ENCODE results near the gene KCTD7.

DNA sequence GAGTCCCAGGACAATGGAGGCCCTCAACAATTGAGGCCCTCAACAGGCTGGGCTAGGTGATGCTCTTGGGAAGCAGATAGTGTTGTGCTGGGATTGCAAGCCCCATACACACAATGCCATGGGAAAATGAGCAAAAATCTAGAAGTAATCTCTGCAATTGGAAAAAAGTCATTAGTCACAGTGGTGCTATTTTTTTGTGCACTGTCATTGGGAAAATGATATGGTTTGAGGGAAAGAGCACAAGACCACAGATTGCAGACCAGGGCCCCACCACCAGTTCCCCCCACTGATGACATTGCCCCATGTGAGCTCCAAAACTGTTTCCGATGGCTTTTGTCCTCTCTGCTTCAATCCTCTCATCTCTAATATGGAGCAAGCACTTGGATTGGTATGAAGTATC lies 1.9 kb downstream of the KCTD7 start:
- TF ChIP-seq, protein P1, sequence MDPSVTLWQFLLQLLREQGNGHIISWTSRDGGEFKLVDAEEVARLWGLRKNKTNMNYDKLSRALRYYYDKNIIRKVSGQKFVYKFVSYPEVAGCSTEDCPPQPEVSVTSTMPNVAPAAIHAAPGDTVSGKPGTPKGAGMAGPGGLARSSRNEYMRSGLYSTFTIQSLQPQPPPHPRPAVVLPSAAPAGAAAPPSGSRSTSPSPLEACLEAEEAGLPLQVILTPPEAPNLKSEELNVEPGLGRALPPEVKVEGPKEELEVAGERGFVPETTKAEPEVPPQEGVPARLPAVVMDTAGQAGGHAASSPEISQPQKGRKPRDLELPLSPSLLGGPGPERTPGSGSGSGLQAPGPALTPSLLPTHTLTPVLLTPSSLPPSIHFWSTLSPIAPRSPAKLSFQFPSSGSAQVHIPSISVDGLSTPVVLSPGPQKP (IDR thresholded peaks at IDR 0.05; ENCODE audit: low read depth, low read length), result no peak
- TF ChIP-seq MEF2A (IDR thresholded peaks at IDR 0.05; ENCODE audit: insufficient read depth, low read depth, low read length) (no peak), RAD21 (IDR thresholded peaks at IDR 0.05; ENCODE audit: insufficient read depth, low read depth, low read length) (no peak), ETV6 (conservative IDR thresholded peaks at IDR 0.05 in 1 of 2, IDR thresholded peaks at IDR 0.05 in 1 of 2; ENCODE audit: borderline replicate concordance in 1 of 2, low read depth in 1 of 2) (no peak), SREBF1 (IDR thresholded peaks at IDR 0.05; ENCODE audit: low read length) (no peak), ZBED1 (IDR thresholded peaks at IDR 0.05; ENCODE audit: borderline replicate concordance) (no peak), FOXK2 (IDR thresholded peaks at IDR 0.05) (no peak)
- TF ChIP-seq, protein P2, sequence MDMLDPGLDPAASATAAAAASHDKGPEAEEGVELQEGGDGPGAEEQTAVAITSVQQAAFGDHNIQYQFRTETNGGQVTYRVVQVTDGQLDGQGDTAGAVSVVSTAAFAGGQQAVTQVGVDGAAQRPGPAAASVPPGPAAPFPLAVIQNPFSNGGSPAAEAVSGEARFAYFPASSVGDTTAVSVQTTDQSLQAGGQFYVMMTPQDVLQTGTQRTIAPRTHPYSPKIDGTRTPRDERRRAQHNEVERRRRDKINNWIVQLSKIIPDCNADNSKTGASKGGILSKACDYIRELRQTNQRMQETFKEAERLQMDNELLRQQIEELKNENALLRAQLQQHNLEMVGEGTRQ (IDR thresholded peaks at IDR 0.05; ENCODE audit: borderline replicate concordance, low read depth, low read length), result no peak
- TF ChIP-seq, protein P3, sequence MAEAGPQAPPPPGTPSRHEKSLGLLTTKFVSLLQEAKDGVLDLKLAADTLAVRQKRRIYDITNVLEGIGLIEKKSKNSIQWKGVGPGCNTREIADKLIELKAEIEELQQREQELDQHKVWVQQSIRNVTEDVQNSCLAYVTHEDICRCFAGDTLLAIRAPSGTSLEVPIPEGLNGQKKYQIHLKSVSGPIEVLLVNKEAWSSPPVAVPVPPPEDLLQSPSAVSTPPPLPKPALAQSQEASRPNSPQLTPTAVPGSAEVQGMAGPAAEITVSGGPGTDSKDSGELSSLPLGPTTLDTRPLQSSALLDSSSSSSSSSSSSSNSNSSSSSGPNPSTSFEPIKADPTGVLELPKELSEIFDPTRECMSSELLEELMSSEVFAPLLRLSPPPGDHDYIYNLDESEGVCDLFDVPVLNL (IDR thresholded peaks at IDR 0.05; ENCODE audit: low read depth, low read length), result no peak
- TF ChIP-seq, protein P4, sequence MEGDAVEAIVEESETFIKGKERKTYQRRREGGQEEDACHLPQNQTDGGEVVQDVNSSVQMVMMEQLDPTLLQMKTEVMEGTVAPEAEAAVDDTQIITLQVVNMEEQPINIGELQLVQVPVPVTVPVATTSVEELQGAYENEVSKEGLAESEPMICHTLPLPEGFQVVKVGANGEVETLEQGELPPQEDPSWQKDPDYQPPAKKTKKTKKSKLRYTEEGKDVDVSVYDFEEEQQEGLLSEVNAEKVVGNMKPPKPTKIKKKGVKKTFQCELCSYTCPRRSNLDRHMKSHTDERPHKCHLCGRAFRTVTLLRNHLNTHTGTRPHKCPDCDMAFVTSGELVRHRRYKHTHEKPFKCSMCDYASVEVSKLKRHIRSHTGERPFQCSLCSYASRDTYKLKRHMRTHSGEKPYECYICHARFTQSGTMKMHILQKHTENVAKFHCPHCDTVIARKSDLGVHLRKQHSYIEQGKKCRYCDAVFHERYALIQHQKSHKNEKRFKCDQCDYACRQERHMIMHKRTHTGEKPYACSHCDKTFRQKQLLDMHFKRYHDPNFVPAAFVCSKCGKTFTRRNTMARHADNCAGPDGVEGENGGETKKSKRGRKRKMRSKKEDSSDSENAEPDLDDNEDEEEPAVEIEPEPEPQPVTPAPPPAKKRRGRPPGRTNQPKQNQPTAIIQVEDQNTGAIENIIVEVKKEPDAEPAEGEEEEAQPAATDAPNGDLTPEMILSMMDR (IDR thresholded peaks at IDR 0.05 in 2 of 3, conservative IDR thresholded peaks at IDR 0.05 in 1 of 3; ENCODE audit: control insufficient read depth in 2 of 3, extremely low read depth in 1 of 3, insufficient read depth in 1 of 3, low read depth in 3 of 3, low read length in 3 of 3), result no peak
